ENCODE measurements around the gene IGFALS. TPM values are rescaled to one million over a fixed set of nuclear protein-coding genes. Genes with fewer than 3 reads are reported as not detected.

Gene IGFALS
- total and polyA plus RNA-seq, 2 experiments from 2014 or later = 1.3 to 2.1 TPM

DNA sequence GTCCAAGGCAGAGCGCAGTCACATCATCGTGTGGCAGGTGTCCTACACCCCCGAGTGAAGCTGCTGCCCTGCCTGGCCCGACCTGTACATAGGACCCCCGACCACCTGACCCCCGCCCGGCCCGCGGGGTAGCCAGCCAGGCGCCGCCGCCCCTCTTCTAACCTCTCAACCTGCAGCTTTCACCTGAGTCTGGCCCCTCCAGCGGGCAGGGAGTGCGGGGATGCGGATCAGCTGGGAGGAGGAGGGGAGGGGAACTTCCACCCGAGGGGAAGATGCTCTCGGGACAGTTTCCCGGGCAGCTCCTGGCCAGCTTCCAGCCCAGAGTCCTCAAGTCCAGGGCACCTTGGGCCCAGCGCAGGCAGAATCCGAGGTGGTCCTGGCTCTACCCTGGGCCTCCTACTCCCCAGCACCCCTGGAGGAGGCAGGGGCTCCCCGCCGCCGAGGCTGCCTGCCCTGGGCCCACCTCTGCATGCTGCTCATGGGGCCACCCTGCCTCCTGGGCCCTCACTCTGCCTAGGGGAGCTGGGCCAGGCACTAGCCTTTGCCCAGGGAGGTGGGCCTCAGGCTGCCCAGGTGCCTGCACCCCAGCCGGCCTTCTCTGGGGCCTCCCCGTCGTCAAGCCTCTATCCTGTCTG lies 24.6 kb downstream of the IGFALS start:
- H3K27ac ChIP-seq = no peak overlapping the region
- H3K27me3 ChIP-seq = no peaks in the 10 kb centered on the region
- peaks cover 6% of the 10 kb centered on the region for H3K4me1 ChIP-seq (ENCODE audit: low read depth)
- DNase-seq (ENCODE audit: low read depth in 1 of 2, low spot score in 1 of 2) = no peak
- H3K36me3 ChIP-seq = peaks cover 31% of the 10 kb centered on the region
- H3K9me3 ChIP-seq (ENCODE audit: low read depth) = no peaks in the 10 kb centered on the region
- no peak overlapping the region for H3K4me3 ChIP-seq
- TF ChIP-seq, protein P1, sequence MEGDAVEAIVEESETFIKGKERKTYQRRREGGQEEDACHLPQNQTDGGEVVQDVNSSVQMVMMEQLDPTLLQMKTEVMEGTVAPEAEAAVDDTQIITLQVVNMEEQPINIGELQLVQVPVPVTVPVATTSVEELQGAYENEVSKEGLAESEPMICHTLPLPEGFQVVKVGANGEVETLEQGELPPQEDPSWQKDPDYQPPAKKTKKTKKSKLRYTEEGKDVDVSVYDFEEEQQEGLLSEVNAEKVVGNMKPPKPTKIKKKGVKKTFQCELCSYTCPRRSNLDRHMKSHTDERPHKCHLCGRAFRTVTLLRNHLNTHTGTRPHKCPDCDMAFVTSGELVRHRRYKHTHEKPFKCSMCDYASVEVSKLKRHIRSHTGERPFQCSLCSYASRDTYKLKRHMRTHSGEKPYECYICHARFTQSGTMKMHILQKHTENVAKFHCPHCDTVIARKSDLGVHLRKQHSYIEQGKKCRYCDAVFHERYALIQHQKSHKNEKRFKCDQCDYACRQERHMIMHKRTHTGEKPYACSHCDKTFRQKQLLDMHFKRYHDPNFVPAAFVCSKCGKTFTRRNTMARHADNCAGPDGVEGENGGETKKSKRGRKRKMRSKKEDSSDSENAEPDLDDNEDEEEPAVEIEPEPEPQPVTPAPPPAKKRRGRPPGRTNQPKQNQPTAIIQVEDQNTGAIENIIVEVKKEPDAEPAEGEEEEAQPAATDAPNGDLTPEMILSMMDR (IDR thresholded peaks at IDR 0.05; ENCODE audit: low read depth, low read length) = no peak

DNA sequence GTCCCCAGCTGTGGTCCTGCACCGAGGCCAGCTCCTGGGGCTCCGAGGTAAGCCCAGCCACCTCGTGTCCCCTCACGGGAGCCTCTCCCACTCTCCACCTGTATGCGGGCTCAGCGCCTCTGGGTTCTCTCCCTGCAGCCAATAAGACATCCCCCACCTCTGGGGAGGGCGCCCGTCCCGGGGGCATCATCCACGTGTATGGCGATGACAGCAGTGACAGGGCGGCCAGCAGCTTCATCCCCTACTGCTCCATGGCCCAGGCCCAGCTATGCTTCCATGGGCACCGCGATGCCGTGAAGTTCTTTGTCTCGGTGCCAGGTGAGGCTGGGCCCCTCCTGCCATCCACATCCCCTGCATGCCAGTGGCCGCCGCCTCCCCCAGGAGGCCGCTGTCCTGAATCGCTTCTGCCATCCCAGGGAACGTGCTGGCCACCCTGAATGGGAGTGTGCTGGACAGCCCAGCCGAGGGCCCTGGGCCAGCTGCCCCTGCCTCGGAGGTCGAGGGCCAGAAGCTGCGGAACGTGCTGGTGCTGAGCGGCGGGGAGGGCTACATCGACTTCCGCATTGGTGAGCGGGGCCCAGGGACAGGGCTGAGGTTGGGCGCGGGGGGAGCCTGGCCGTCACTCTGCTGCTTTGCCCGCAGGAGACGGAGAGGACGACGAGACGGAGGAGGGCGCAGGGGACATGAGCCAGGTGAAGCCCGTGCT lies 25.3 kb downstream of the IGFALS start:
- Histone ChIP-seq H3K4me3 (no peak overlapping the region), H3K9me3 (ENCODE audit: low read depth) (no peaks in the 10 kb centered on the region), H3K27ac (no peak overlapping the region), H3K4me1 (ENCODE audit: low read depth) (peaks cover 6% of the 10 kb centered on the region), H3K27me3 (no peaks in the 10 kb centered on the region), H3K36me3 (peaks cover 34% of the 10 kb centered on the region)
- DNase-seq (ENCODE audit: low read depth in 1 of 2, low spot score in 1 of 2) = no peak
- TF ChIP-seq, protein P1 (IDR thresholded peaks at IDR 0.05; ENCODE audit: low read depth, low read length) = no peak

DNA sequence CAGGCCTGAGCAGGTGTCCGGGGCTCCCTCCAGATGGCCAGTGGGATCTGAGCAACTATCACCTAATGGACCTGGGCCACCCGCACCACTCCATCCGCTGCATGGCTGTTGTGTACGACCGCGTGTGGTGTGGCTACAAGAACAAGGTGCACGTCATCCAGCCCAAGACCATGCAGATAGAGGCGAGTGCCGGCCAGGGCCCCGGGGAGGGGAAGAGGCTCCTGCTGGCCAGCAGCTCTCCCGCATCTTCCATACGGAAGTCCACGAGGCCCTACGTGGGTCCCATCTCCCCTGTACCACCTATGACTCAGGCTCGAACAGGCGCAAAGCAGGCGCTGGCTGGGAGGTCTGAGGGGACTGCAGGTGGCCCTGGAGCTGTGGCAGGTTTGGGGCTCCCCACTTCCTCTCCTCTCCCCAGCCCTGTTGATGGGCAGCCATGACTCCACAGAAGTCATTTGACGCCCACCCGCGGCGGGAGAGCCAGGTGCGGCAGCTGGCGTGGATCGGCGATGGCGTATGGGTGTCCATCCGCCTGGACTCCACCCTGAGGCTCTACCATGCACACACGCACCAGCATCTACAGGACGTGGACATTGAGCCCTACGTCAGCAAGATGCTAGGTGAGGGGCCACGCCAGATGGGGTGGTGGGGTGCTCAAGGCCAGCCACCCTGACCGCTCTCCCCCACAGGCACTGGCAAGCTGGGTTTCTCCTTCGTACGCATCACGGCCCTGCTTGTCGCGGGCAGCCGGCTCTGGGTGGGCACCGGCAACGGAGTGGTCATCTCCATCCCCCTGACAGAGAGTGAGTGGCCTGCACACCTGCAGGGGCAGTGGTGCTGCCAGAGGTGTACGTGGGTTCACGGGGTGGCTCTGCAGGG lies 26.1 kb downstream of the IGFALS start:
- Histone ChIP-seq H3K4me3 (no peak overlapping the region), H3K27me3 (no peaks in the 10 kb centered on the region), H3K36me3 (peaks cover 34% of the 10 kb centered on the region), H3K9me3 (ENCODE audit: low read depth) (no peaks in the 10 kb centered on the region), H3K27ac (no peak overlapping the region), H3K4me1 (ENCODE audit: low read depth) (peaks cover 5% of the 10 kb centered on the region)
- TF ChIP-seq, protein P1 (IDR thresholded peaks at IDR 0.05; ENCODE audit: low read depth, low read length) = no peak
- no peak for DNase-seq (ENCODE audit: low read depth in 1 of 2, low spot score in 1 of 2)

DNA sequence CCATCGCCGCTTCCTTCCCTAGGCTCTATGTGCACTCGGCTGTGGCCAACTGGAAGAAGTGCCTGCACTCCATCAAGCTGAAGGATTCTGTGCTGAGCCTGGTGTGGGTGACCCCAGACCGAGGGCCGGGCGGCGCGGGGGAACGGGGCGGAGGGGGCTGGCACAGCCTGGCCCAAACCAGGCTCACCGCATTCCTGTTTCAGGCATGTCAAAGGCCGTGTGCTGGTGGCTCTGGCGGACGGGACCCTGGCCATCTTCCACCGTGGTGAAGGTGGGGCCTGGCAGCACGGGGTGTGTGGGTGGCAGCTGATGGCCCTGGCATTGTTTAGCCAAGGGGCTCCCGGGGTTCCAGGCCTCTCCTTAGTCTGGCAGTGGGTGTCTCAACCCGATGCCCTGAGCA lies 26.8 kb downstream of the IGFALS start:
- TF ChIP-seq, protein P1 (IDR thresholded peaks at IDR 0.05; ENCODE audit: low read depth, low read length) = no peak
- no peak overlapping the region for H3K27ac ChIP-seq
- no peaks in the 10 kb centered on the region for H3K9me3 ChIP-seq (ENCODE audit: low read depth)
- no peak overlapping the region for H3K4me3 ChIP-seq
- no peaks in the 10 kb centered on the region for H3K4me1 ChIP-seq (ENCODE audit: low read depth)
- H3K27me3 ChIP-seq = no peaks in the 10 kb centered on the region
- H3K36me3 ChIP-seq = peaks cover 34% of the 10 kb centered on the region
- DNase-seq (ENCODE audit: low read depth in 1 of 2, low spot score in 1 of 2) = no peak

DNA sequence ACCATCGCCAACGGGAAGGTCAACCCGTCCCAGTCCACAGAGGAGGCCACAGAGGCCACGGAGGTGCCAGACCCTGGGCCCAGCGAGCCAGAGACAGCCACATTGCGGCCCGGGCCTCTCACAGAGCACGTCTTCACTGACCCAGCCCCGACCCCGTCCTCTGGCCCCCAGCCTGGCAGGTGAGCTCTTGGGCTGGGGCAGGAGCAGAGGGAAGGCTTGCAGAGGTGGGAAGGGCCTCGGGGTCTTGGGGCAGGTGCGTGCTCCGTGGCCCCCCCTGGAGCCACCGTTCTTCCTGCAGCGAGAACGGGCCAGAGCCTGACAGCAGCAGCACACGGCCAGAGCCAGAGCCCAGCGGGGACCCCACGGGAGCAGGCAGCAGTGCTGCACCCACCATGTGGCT lies 27.3 kb downstream of the IGFALS start:
- no peak for DNase-seq (ENCODE audit: low read depth in 1 of 2, low spot score in 1 of 2)
- Histone ChIP-seq H3K36me3 (peaks cover 34% of the 10 kb centered on the region), H3K27ac (no peak overlapping the region), H3K4me1 (ENCODE audit: low read depth) (no peaks in the 10 kb centered on the region), H3K4me3 (no peak overlapping the region), H3K27me3 (no peaks in the 10 kb centered on the region), H3K9me3 (ENCODE audit: low read depth) (no peaks in the 10 kb centered on the region)
- TF ChIP-seq, protein P1 (IDR thresholded peaks at IDR 0.05; ENCODE audit: low read depth, low read length) = no peak
